Karpas-422 (cell line): ENCODE measurements around the gene PRSS21. TPM values are rescaled to one million over a fixed set of nuclear protein-coding genes. Genes with fewer than 3 reads are reported as not detected.

ENCODE experiments used
- DNase-seq: peaks from one replicate; pipeline ENCODE4 v3.0.0-alpha.2; 2015
- H2AFZ ChIP-seq: fragments of 200-600 bp; sonication (generic); 2 replicates; pipeline ENCODE4 v1.6.1; 2014; ENCODE audit warnings: antibody characterized with exemption, low read length, mixed read lengths
- H3K27ac ChIP-seq: fragments of 200-600 bp; sonication (generic); 2 replicates; pipeline ENCODE4 v1.5.1; 2014; ENCODE audit warnings: mild to moderate bottlenecking, low read length, moderate library complexity
- H3K27me3 ChIP-seq: fragments of 200-600 bp; sonication (generic); 2 replicates; pipeline ENCODE4 v1.6.1; 2014; ENCODE audit warnings: low read length, mixed read lengths
- H3K36me3 ChIP-seq: fragments of 200-600 bp; sonication (generic); 2 replicates; pipeline ENCODE4 v1.6.1; 2014; ENCODE audit warnings: low read length, mixed read lengths; ENCODE audit not compliant: insufficient read depth
- H3K4me1 ChIP-seq: fragments of 200-600 bp; sonication (generic); 2 replicates; pipeline ENCODE4 v1.6.1; 2014; ENCODE audit warnings: mild to moderate bottlenecking, low read length, mixed read lengths
- H3K4me2 ChIP-seq: fragments of 200-600 bp; sonication (generic); 2 replicates; pipeline ENCODE4 v1.6.1; 2014; ENCODE audit warnings: low read length, low read depth, mild to moderate bottlenecking; ENCODE audit not compliant: poor library complexity, severe bottlenecking
- H3K4me3 ChIP-seq: fragments of 200-600 bp; sonication (generic); 2 replicates; pipeline ENCODE4 v1.5.1; 2014; ENCODE audit warnings: mild to moderate bottlenecking, antibody characterized with exemption, low read length, mixed read lengths
- H3K79me2 ChIP-seq: fragments of 200-600 bp; sonication (generic); 2 replicates; pipeline ENCODE4 v1.6.1; 2014; ENCODE audit warnings: mild to moderate bottlenecking, low read length, mixed read lengths
- H3K9ac ChIP-seq: fragments of 200-600 bp; sonication (generic); 2 replicates; pipeline ENCODE4 v1.6.0; 2014; ENCODE audit warnings: low read length
- H3K9me2 ChIP-seq: fragments of 200-600 bp; sonication (generic), shearing (Covaris generic); replicated peaks from 2 replicates; pipeline ENCODE4 v1.6.0; 2014; ENCODE audit warnings: mild to moderate bottlenecking, low read length, moderate library complexity; ENCODE audit not compliant: insufficient read depth
- H3K9me3 ChIP-seq: fragments of 300-700, 200-600 bp; sonication (generic); 2 replicates; pipeline ENCODE4 v1.6.1; 2014; ENCODE audit warnings: low read length, mixed read lengths
- H4K20me1 ChIP-seq: fragments of 200-600 bp; sonication (generic); 2 replicates; pipeline ENCODE4 v1.6.1; 2014; ENCODE audit warnings: mild to moderate bottlenecking, antibody characterized with exemption, low read length, low read depth; ENCODE audit not compliant: insufficient read depth
- total RNA-seq: library from RNA; depleted of rRNA; stranded (reverse); fragments of >200 nt; shearing (Covaris generic); gene quantifications from 2 replicates; pipeline ENCODE4 v1.2.3, GENCODE V29; 2014; ENCODE audit warnings: low replicate concordance

The PRSS21 gene
- total RNA-seq, 1 experiment from 2014 or later = not detected

- DNase-seq = no peak
- Histone ChIP-seq H3K9me2 (no peaks in the 10 kb centered on the region), H3K9me3 (no peaks in the 10 kb centered on the region), H3K36me3 (no peaks in the 10 kb centered on the region), H3K27me3 (no peaks in the 10 kb centered on the region), H2AFZ (no peak overlapping the region), H4K20me1 (no peaks in the 10 kb centered on the region), H3K4me3 (no peak overlapping the region), H3K4me2 (no peak overlapping the region), H3K27ac (no peak overlapping the region), H3K9ac (no peak overlapping the region), H3K4me1 (no peaks in the 10 kb centered on the region), H3K79me2 (no peaks in the 10 kb centered on the region)
Measured at GRCh38 chr16:2809149-2809760, 7.8 kb upstream of the PRSS21 start.

- DNase-seq = no peak
- no peaks in the 10 kb centered on the region for H3K4me1 ChIP-seq
- no peak overlapping the region for H3K4me2 ChIP-seq
Measured at GRCh38 chr16:2810651-2811050, 6.4 kb upstream of the PRSS21 start.

DNA sequence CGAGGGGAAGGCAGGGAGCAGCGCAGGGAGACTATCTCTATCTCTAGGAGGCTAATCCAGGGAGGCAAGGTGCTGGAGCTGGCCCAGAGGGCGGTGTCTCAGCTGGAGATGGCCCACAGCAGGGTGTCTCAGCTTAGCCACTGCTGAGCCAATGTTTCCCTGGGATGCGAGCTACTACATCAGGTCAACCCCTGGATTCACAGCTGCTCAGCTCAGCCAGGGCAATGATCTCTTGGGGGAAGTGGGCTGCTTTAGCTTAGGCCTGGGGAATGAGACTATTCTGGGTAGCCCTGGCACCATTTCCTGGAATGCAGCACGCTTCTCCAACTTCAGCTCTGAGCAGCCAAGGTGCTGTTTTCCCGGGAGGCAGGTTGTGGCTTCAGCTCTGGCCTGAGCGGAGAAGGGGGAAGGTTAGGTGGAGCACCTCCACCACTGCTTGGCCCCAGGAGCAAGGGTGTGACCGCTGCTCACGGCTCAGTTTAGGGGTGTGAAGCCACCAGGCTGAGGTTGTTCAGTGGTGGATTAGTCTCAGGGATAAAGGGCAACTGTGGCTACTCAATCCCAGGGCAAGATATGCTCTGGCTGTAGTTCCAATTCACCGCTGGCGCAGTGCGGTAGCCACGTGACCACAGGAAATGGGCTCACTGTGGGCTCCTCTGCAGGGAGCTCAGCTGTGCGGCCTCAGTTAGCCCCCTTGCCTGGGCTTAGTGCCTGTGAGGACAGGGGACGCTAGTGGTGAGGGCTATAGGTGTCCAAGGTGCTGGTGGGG, 5.2 kb upstream of the PRSS21 start:
- H3K9me3 ChIP-seq = no peaks in the 10 kb centered on the region
- no peaks in the 10 kb centered on the region for H3K36me3 ChIP-seq
- DNase-seq = no peak
- no peak overlapping the region for H3K27ac ChIP-seq
- H3K9ac ChIP-seq = no peak overlapping the region
- H4K20me1 ChIP-seq = no peaks in the 10 kb centered on the region
- no peaks in the 10 kb centered on the region for H3K9me2 ChIP-seq
- no peaks in the 10 kb centered on the region for H3K4me1 ChIP-seq
- H3K4me3 ChIP-seq = no peak overlapping the region
- H3K79me2 ChIP-seq = no peaks in the 10 kb centered on the region
- no peak overlapping the region for H3K4me2 ChIP-seq
- no peak overlapping the region for H2AFZ ChIP-seq
- H3K27me3 ChIP-seq = no peaks in the 10 kb centered on the region

More at GRCh38 chr16:2810651-2811050, 6.4 kb upstream of the PRSS21 start:
- Histone ChIP-seq H3K9ac (no peak overlapping the region), H3K27me3 (no peaks in the 10 kb centered on the region), H3K27ac (no peak overlapping the region), H3K36me3 (no peaks in the 10 kb centered on the region), H3K79me2 (no peaks in the 10 kb centered on the region), H2AFZ (no peak overlapping the region), H3K9me3 (no peaks in the 10 kb centered on the region), H3K4me3 (no peak overlapping the region), H4K20me1 (no peaks in the 10 kb centered on the region), H3K9me2 (no peaks in the 10 kb centered on the region)

- no peak for DNase-seq
- Histone ChIP-seq H3K9me3 (no peaks in the 10 kb centered on the region), H3K9ac (no peak overlapping the region), H3K4me2 (no peak overlapping the region), H3K79me2 (no peaks in the 10 kb centered on the region), H3K4me3 (no peak overlapping the region), H3K27ac (no peak overlapping the region), H3K27me3 (no peaks in the 10 kb centered on the region), H4K20me1 (no peaks in the 10 kb centered on the region), H3K9me2 (no peaks in the 10 kb centered on the region), H3K4me1 (no peaks in the 10 kb centered on the region), H2AFZ (no peak overlapping the region), H3K36me3 (no peaks in the 10 kb centered on the region)
Measured at GRCh38 chr16:2813771-2814221, 3.2 kb upstream of the PRSS21 start.

DNA sequence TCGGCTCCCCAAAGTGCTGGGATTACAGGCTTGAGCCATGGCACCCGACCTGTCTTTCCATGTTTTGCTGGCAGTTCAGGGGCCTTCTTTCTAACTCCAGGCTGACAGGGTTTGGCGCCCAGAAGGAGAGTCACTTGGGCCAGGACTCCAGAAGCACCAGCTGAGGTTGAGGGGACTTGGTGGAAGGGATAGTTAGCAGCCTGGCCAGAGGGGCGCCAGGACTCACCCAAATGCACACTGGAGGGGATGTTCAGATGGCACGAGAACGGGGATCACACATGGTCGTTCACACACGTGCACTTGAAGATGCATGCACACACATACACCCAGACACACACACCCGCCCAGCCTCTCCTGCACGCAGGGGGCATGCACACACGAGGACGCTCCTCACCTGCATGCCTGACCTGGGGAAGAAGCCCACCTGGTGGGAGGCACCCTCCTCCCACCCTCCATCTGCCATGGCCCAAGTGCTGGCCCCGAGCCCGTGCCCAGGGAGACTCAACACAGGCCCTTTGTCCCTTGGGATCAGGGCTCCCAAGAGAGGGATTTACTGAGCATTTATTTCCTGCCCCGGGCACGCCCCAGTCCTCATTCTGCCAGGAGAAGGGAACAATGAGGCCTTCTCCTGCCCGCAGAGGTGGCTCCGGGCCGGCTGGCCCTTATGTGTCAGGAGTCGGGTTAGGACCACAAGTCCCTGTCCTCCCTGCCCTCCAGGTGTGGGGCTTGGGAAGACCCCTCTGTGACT, 2.3 kb upstream of the PRSS21 start:
- no peaks in the 10 kb centered on the region for H3K4me1 ChIP-seq
- H3K9me2 ChIP-seq = no peaks in the 10 kb centered on the region
- H3K4me3 ChIP-seq = no peak overlapping the region
- H3K9me3 ChIP-seq = no peaks in the 10 kb centered on the region
- DNase-seq = no peak
- H4K20me1 ChIP-seq = no peaks in the 10 kb centered on the region
- H3K9ac ChIP-seq = no peak overlapping the region
- no peaks in the 10 kb centered on the region for H3K79me2 ChIP-seq
- H2AFZ ChIP-seq = no peak overlapping the region
- H3K27ac ChIP-seq = no peak overlapping the region
- H3K4me2 ChIP-seq = no peak overlapping the region
- H3K36me3 ChIP-seq = no peaks in the 10 kb centered on the region
- H3K27me3 ChIP-seq = no peaks in the 10 kb centered on the region

GRCh38 chr16:2815299-2815771, 1.7 kb upstream of the PRSS21 start:
- Histone ChIP-seq H3K9me3 (no peaks in the 10 kb centered on the region), H3K9ac (no peak overlapping the region), H3K27me3 (no peaks in the 10 kb centered on the region)

DNA sequence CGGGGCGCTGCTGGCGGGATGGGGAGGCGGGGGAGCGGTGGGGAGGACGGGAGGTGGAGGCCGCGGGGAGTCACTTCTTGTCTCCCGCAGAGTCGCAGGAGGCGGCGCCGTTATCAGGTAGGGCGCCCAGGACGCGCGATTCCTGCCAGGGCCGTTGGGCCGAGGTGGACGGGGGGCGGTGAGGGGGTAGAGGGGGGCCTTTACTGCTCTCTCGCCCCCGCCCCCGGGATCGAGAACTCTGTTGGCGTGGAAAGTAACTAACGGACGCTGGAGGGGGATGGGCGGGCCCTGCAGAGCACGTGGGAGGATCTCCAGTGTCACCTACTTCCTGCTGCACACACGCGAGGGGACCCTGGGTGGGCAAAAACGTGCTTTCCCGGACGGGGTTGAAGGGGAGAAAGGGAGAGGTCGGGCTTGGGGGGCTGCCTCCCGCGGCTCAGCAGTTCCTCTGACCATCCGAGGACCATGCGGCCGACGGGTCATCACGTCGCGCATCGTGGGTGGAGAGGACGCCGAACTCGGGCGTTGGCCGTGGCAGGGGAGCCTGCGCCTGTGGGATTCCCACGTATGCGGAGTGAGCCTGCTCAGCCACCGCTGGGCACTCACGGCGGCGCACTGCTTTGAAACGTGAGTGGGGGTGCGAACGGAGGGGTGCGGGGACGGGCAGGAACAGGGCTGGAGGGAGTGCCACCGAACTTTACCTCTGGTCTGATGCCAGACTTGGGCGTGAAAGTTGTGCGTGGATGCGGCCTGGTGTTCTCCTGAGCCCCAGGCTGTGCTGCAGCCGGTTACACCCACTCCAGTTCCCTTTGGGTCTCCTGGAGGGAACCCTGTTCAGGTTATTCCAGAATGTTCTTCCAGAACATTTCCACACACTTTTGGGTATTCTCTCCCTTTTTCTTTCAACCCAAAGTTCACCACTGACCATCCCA, 569 bp downstream of the PRSS21 start:
- no peak overlapping the region for H3K27ac ChIP-seq
- H3K9me2 ChIP-seq = no peaks in the 10 kb centered on the region
- no peak overlapping the region for H2AFZ ChIP-seq
- no peaks in the 10 kb centered on the region for H3K27me3 ChIP-seq
- no peaks in the 10 kb centered on the region for H3K9me3 ChIP-seq
- no peak overlapping the region for H3K9ac ChIP-seq
- H3K4me1 ChIP-seq = no peaks in the 10 kb centered on the region
- no peak for DNase-seq
- H3K36me3 ChIP-seq = no peaks in the 10 kb centered on the region
- H3K4me3 ChIP-seq = no peak overlapping the region
- no peak overlapping the region for H3K4me2 ChIP-seq
- H3K79me2 ChIP-seq = no peaks in the 10 kb centered on the region
- H4K20me1 ChIP-seq = no peaks in the 10 kb centered on the region

More at GRCh38 chr16:2815299-2815771, 1.7 kb upstream of the PRSS21 start:
- no peak overlapping the region for H3K4me3 ChIP-seq
- no peaks in the 10 kb centered on the region for H3K4me1 ChIP-seq
- no peaks in the 10 kb centered on the region for H3K36me3 ChIP-seq
- no peak overlapping the region for H3K27ac ChIP-seq
- no peak for DNase-seq
- no peaks in the 10 kb centered on the region for H3K79me2 ChIP-seq
- no peaks in the 10 kb centered on the region for H4K20me1 ChIP-seq
- no peak overlapping the region for H2AFZ ChIP-seq
- H3K9me2 ChIP-seq = no peaks in the 10 kb centered on the region
- no peak overlapping the region for H3K4me2 ChIP-seq
